MM.1S (cell line): Measurements from ENCODE around the gene OR6C1.

Experiments
- DNase-seq: peaks from one replicate; pipeline ENCODE4 v3.0.0-alpha.2; 2015
- H2AFZ ChIP-seq: fragments of 300-600 bp; sonication (generic); 2 replicates; pipeline ENCODE4 v1.6.0; 2016; ENCODE audit warnings: antibody characterized with exemption, low read length
- H3F3A ChIP-seq: fragments of 300-600 bp; sonication (generic); 2 replicates; pipeline ENCODE4 v1.6.1; 2016; ENCODE audit warnings: mild to moderate bottlenecking, antibody characterized with exemption, low read length, moderate library complexity, mixed read lengths; ENCODE audit not compliant: insufficient read depth
- H3K27ac ChIP-seq: fragments of 300-600 bp; sonication (generic); 2 replicates; pipeline ENCODE4 v1.5.1; 2016; ENCODE audit warnings: mild to moderate bottlenecking, low read length
- H3K27me3 ChIP-seq: fragments of 300-600 bp; sonication (generic); replicated peaks from 2 replicates; pipeline ENCODE4 v1.6.0; 2016; ENCODE audit warnings: low read length; ENCODE audit not compliant: insufficient read depth
- H3K36me3 ChIP-seq: fragments of 300-600 bp; sonication (generic); replicated peaks from 2 replicates; pipeline ENCODE4 v1.6.1; 2016; ENCODE audit warnings: mild to moderate bottlenecking, low read length, mixed read lengths; ENCODE audit not compliant: insufficient read depth
- H3K4me1 ChIP-seq: fragments of 300-600 bp; sonication (generic); 2 replicates; pipeline ENCODE4 v1.6.1; 2016; ENCODE audit warnings: low read length, mixed read lengths
- H3K4me2 ChIP-seq: fragments of 300-600 bp; sonication (generic); 2 replicates; pipeline ENCODE4 v1.6.0; 2016; ENCODE audit warnings: low read depth, low read length
- H3K4me3 ChIP-seq: fragments of 300-600 bp; sonication (generic); 2 replicates; pipeline ENCODE4 v1.5.1; 2016; ENCODE audit warnings: low read length, mixed read lengths
- H3K79me2 ChIP-seq: fragments of 300-600 bp; sonication (generic); 2 replicates; pipeline ENCODE4 v1.6.1; 2016; ENCODE audit warnings: mixed run types, low read length, mixed read lengths
- H3K9ac ChIP-seq: fragments of 300-600 bp; sonication (generic); 2 replicates; pipeline ENCODE4 v1.6.1; 2016; ENCODE audit warnings: low read length, mixed read lengths
- H3K9me2 ChIP-seq: fragments of 300-600 bp; sonication (generic); replicated peaks from 2 replicates; pipeline ENCODE4 v1.6.1; 2016; ENCODE audit warnings: mild to moderate bottlenecking, low read length, mixed read lengths; ENCODE audit not compliant: insufficient read depth
- H3K9me3 ChIP-seq: fragments of 300-600 bp; sonication (generic); replicated peaks from 2 replicates; pipeline ENCODE4 v1.6.1; 2016; ENCODE audit warnings: mild to moderate bottlenecking, low read length, mixed read lengths; ENCODE audit not compliant: insufficient read depth
- H4K20me1 ChIP-seq: fragments of 300-600 bp; sonication (generic); 2 replicates; pipeline ENCODE4 v1.6.1; 2016; ENCODE audit warnings: mild to moderate bottlenecking, low read length, moderate library complexity, mixed read lengths; ENCODE audit not compliant: insufficient read depth
- CTCF ChIP-seq: fragments of 300-600 bp; sonication (generic); IDR thresholded peaks from 2 replicates; pipeline ENCODE4 v1.5.1; 2016; ENCODE audit warnings: antibody characterized with exemption, low read length, mixed read lengths
- EZH2 ChIP-seq: fragments of 300-600 bp; sonication (generic); optimal IDR thresholded peaks from 2 replicates; pipeline ENCODE3; 2017; ENCODE audit warnings: low read depth, mild to moderate bottlenecking, antibody characterized with exemption, low read length, mixed read lengths
- EZH2phosphoT487 ChIP-seq: fragments of 300-600 bp; sonication (generic); IDR thresholded peaks from 2 replicates; pipeline ENCODE4 v1.6.1; 2018; ENCODE audit warnings: antibody characterized with exemption, low read length

OR6C1 gene

GRCh38 chr12:55314043-55314442, at the start of gene OR6C1:
Gene OR6C1, plus strand, starts transcription at chr12:55314343. Its CDS starts 6,257 bp downstream, at chr12:55320600.
- no peaks in the 10 kb centered on the region for H3K4me1 ChIP-seq
- no peak within 1 kb of the TSS for H3K9ac ChIP-seq
- no peaks in the 10 kb centered on the region for H4K20me1 ChIP-seq
- no peak within 1 kb of the TSS for H3K4me3 ChIP-seq
- H3K79me2 ChIP-seq: no peaks in the 10 kb centered on the region
- H3K9me3 ChIP-seq: no peaks in the 10 kb centered on the region
- no peaks in the 10 kb centered on the region for H3K27me3 ChIP-seq
- H3F3A ChIP-seq: no peaks in the 10 kb centered on the region
- H3K4me2 ChIP-seq: no peak within 1 kb of the TSS
- H3K9me2 ChIP-seq: no peaks in the 10 kb centered on the region; the same call in 1 of the 2 replicates
- no peaks in the 10 kb centered on the region for H3K36me3 ChIP-seq
- no peak within 1 kb of the TSS for H3K27ac ChIP-seq
- DNase-seq: no peak
- no peak within 1 kb of the TSS for H2AFZ ChIP-seq
- TF ChIP-seq EZH2phosphoT487: no peak
- no peak for TF ChIP-seq CTCF
- no peak for TF ChIP-seq EZH2

GRCh38 chr12:55280991-55281390, 33.2 kb upstream of the OR6C1 start:
- Histone ChIP-seq H3K9me2 (no peaks in the 10 kb centered on the region), H3K27ac (no peak overlapping the region), H3K4me2 (no peak overlapping the region), H3K4me1 (no peaks in the 10 kb centered on the region), H4K20me1 (no peaks in the 10 kb centered on the region), H3K27me3 (no peaks in the 10 kb centered on the region), H3K9me3 (no peaks in the 10 kb centered on the region), H2AFZ (no peak overlapping the region), H3K36me3 (no peaks in the 10 kb centered on the region), H3K4me3 (no peak overlapping the region), H3F3A (no peaks in the 10 kb centered on the region), H3K9ac (no peak overlapping the region), H3K79me2 (no peaks in the 10 kb centered on the region)
- TF ChIP-seq EZH2phosphoT487 (no peak), CTCF (no peak), EZH2 (no peak)
- no peak for DNase-seq

GRCh38 chr12:55289999-55290398, 24.1 kb upstream of the OR6C1 start:
- no peak overlapping the region for H2AFZ ChIP-seq
- H3K79me2 ChIP-seq: no peaks in the 10 kb centered on the region
- DNase-seq: no peak
- no peaks in the 10 kb centered on the region for H4K20me1 ChIP-seq
- H3F3A ChIP-seq: no peaks in the 10 kb centered on the region
- TF ChIP-seq EZH2 (no peak), EZH2phosphoT487 (no peak), CTCF (no peak)
- H3K9ac ChIP-seq: no peak overlapping the region
- H3K27ac ChIP-seq: no peak overlapping the region
- H3K36me3 ChIP-seq: no peaks in the 10 kb centered on the region
- no peaks in the 10 kb centered on the region for H3K4me1 ChIP-seq
- no peak overlapping the region for H3K4me3 ChIP-seq
- H3K9me2 ChIP-seq: no peaks in the 10 kb centered on the region
- no peaks in the 10 kb centered on the region for H3K27me3 ChIP-seq
- no peak overlapping the region for H3K4me2 ChIP-seq
- no peaks in the 10 kb centered on the region for H3K9me3 ChIP-seq

- H3K27me3 ChIP-seq: no peaks in the 10 kb centered on the region
- H3K9me2 ChIP-seq: no peaks in the 10 kb centered on the region
- H3K4me2 ChIP-seq: no peak within 1 kb of the TSS
- H3K36me3 ChIP-seq: no peaks in the 10 kb centered on the region
- no peak within 1 kb of the TSS for H3K9ac ChIP-seq
- no peak within 1 kb of the TSS for H3K4me3 ChIP-seq
- no peaks in the 10 kb centered on the region for H3K79me2 ChIP-seq
- no peak within 1 kb of the TSS for H2AFZ ChIP-seq
- H3K4me1 ChIP-seq: no peaks in the 10 kb centered on the region
- H3K9me3 ChIP-seq: no peaks in the 10 kb centered on the region
- H3F3A ChIP-seq: no peaks in the 10 kb centered on the region
- no peak for TF ChIP-seq CTCF
- no peak for TF ChIP-seq EZH2phosphoT487
- no peak for TF ChIP-seq EZH2
- H4K20me1 ChIP-seq: no peaks in the 10 kb centered on the region
- DNase-seq: no peak
- H3K27ac ChIP-seq: no peak within 1 kb of the TSS
Measured at GRCh38 chr12:55296469-55296868, 17.7 kb upstream of the OR6C1 start, which contains the start of gene OR6C6. Gene OR6C6, minus strand, starts transcription at chr12:55296569. Its CDS starts 1,337 bp downstream, at chr12:55295232.
